ENCODE measurements around the gene EFCAB5.

The EFCAB5 gene

DNA sequence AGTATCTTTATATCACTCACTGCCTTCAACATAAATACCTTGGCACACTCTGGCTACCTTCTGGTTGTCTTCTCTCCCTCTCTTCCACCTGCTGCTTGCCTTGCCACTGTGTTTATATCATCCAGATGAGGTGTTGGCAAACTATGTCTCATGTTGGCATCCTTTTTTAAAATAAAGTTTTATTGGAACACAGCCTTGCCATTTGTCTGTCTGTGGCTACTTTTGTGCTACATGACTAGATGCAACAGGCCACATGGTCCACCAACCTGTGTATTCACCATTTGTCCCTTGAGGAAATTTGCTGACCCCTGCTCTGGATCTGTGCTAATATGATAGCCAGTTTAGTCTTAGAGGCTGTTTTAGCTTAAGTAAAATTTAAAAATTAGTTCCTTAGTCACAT, 212.0 kb downstream of the EFCAB5 start:
- DNase-seq (ENCODE audit: low read depth in 1 of 2, low spot score in 1 of 2): no peak

- DNase-seq (ENCODE audit: low read depth in 1 of 2, low spot score in 1 of 2): no peak
These were observed 214.0 kb downstream of the EFCAB5 start for GRCh38 chr17:30155389-30155788.

All from activated CD4-positive, alpha-beta T cell treated with anti-CD3 and anti-CD28 coated beads, Interleukin-2, amount 50 U/mL, for 24 hours (primary cell).